GM18873 (cell line): Measurements from ENCODE around the gene SMAD7.

Source experiments
- ATAC-seq: cut with Tn5 transposase; IDR thresholded peaks from one replicate; pipeline ENCODE4 v1.9.1; 2021; ENCODE audit warnings: mild to moderate bottlenecking, moderate library complexity, moderate number of reproducible peaks; ENCODE audit not compliant: unreplicated experiment, low FRiP score

The SMAD7 gene

DNA sequence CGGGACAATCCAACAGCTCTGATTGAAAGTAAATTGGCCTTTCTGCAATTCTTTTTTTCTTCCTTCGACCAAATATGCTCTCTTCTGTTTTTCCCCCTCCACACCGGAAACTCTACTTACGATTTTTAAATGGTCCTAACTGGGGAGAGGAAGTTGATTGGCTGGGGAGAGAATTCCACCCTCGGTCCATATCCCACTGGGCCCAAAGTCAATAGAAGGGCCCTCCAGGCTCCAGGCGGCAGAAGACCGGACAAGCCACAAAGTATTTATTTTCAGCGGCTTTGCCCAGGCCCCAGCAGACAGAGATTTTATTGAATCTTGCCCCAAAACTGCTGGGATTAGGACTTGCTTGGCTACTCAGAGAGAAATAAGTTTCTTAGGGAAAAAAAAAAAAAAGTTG, 37.1 kb upstream of the SMAD7 start:
- ATAC-seq = no peak

DNA sequence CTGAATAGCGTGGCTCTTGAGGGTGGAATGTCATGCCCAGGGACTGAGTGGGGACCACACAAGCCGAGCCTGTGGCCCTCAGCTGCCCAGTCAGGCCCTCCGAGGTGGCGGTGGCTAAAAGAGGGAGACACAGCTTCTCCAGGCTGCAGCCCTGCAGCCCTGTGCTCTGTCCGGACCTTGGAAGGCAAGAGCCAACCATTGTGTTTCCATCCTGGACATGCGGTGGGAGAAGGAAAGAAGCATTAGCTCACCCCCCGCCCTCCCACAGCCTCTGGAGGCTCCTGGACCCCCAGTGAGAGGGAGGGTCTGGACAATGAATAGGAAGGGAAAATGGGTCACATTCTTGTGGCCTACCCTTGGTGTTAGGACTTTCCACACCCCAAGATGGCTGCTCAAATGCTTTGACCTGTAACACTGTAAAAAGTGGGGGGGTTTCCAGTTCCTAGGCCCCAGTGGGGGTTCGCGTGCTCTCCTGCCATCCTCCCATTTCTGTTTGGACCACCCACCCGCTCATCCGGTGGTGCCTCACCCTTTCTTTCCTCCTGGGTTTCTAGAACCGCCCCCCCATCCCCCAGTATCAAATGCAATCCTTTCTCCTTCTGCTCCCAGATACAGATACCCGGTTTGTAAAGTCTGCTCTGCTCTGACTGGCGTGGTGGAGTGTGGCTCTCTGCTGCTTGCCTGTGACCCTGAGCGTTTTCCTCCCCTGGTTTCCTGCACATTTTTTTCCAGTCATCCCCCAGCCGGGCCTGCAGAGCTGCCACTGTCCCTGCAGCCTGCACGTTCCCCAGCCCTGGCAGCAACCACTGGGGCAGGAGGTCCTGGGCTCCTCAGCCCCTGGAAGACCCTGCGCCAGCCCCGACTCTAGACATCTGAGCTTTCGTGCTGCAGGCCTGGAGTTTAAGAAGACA, 36.3 kb upstream of the SMAD7 start:
- ATAC-seq = no peak

DNA sequence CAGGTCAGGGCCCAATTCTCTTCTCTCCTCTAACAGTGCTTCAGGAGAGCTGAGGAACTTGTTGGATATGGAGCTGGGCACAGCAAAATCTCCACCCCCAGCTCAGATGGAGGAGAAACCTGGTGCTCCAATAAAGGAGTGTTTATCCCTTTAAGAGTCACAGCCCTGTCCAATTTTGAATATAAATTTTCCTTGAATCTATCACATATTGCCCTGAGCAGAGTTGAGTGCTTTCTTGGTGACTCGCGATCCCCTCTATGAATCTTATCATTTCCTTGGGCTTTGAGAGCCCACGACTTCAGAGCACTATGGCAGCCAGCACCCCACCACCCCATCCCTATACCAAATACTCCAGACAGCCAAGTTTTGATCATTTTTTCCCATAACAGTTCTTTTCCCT, 34.4 kb upstream of the SMAD7 start:
- ATAC-seq = no peak

DNA sequence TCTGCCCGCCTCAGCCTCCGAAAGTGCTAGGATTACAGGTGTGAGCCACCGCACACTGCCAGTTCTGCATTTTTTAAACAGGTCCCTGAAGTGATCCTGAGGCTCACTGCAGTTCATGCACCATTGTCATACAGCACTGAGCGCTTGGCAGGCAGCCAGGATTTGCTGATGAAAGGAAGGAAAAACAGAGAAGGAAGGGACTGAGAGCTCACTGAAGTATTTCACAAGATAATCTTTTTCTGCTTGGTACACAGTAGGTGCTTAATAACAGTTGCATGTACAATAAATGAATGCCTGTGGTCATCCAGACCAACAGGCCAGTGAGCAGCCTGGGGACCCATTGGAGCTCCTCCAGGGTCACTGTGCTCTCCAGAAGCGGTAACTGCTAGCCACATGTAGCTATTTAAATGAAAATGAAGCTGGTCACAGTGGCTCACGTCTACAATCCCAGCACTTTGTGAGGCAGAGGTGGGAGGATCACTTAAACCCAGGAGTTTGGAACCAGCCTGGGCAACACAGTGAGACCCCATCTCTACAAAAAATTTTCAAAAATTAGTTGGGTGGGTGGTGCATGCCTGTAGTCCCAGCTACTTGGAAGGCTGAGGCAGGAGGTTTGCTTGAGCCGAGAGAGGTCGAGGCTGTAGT, 33.1 kb upstream of the SMAD7 start:
- no peak for ATAC-seq

DNA sequence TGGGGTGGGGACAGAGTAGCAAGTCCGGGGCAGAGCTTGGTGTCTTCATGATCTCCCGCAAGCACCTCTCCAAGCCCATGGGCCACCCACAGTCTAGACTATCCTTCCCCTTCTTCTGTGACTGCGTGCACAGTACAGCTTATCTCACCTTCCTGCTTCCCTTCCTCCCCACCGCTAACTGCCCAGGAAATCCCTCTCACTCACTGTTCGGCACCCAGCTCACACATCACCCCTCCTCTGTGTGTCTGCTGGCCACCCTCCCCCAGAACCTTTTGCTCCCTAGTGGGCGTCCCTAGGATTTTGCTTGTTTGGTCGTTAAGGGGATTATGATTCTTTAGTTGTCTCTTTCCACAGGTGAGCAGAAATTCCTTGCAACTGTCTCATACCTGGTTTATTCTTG, 31.5 kb upstream of the SMAD7 start:
- no peak for ATAC-seq

DNA sequence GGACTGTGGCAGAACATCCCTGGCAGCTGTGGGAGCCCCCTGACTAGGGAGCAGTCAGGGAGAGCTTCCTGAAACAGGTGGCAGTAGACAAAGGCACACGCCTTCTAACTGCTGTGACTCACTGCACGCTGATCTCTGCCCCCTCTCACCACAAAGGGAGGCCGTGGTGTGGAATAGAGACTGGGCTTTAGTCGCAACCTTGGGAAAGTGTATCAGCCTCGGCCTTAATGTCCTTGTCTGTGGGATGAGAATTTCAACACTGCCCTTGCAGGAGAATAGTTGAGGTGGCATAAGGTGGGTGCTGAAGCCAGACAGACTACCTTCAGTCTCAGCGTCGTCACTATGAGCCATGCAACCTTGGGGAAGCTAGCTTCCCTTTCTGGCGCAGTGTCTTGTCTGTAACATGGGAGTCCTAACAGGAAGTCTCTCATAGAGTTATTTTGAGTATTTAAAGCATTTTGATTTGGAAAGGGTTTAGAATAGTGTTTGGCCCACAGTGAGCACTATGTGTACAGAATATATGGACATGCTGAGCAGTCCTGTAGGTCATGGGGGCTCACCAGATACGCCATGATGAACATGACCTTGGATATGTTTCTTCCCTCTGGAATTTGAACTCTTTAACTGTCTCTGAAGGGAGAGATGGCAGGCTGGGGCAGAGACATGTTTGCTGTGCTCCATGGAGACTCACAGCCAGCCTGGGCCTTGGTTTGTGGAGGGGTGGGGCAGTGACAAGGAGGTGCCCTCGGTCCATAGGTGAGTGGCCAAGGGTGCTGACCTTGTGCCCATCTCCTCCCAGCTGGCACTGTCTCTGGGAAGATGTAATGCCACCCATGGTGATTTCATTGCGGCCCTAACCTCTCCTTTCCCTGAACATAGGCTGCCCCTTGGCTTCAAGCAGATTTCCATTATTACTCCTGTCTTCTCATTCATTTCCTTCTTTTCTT, 29.5 kb upstream of the SMAD7 start:
- ATAC-seq = no peak

DNA sequence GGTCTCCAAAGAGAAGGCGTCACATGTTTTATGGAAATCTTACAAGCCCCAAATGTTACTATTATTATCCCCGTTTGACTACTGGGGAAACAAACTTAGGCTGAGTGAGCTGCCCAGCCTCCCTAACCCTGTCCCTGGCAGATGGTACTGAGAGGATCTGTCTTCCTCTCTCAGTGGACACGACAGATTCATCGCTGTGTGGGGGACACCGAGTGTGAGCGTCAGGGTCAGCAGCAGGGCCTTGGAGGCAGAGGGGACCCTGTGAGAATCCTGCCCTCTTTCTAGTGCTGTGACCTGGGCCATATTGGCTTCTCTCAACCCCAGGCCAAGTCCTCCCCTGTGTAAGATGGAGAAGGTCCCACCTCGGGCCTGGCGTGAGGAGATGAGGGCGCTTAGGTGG, 27.1 kb upstream of the SMAD7 start:
- ATAC-seq = no peak

DNA sequence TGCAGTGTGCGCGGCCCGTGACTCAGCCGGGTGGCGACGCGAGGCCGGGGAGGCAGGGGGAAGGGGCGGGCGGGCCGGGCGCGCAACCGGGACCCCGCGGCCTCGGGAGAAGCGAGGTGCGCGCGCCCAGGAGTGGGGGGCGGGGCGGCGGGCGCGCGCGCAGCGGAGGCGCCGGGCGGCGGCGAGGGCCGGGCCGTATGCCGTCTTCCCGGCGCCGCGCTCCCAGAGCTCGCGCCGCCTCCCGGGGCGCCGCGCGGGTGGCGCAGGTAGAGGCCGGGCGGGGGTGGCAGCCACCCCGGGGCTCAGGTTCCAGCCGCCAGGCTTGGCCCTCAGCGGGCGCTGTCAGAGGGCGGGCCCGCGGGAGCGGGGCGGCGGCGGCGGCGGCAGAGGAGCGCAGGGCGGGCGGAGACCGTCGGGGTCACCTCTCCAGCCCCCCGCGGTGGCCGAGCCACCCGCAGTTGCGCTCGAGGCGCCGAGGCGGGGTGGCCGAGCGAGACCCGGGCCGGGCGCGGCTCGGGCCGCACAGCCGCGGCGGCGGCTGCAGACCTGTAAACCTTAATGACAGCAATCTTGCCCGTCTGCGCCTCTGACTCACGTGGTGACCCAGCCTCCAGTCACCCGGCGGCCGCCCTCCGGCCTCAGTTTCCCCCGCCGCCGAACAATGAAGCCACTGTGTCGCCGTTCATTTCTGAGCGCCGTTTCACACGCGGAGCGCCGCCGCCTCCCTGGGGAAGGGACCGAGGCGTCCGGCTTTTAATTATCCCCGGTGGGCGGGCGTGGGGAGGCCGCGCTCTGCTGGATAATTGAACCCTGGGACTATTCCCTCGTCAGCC, 25.3 kb upstream of the SMAD7 start:
- ATAC-seq = no peak

DNA sequence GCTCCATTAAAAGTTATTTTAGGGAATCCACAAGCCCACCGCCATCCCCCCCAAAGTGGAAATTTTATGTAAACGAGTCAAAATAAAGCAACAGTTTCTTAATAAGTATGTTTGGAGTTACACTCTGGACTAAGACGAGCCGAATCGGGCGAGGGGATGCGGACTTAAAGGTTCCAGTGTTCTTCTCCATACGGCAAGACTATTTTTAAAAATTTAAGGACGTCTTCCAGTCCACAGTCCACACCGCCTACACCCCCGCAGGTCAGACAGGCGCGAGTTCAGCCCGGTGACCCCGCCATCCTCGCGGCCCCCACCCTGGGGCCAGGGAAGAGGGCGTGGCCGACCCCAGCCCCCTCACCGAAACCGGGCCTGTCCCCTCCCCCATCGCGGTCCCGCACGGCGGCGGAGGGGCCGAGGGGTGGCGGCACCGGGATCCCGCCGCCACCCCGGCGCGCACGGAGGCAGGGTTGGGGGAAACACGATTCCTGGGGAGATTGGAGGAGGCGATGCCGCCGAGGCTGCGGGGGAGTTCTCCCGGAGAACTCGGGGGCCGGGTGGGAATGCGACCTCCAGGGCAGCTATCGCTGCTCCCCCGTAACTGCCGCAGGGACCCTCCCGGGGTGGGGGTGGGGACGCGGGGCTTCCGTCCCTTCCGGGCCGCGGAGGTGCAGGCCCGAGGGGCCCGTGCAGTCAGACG, 24.5 kb upstream of the SMAD7 start:
- ATAC-seq = no peak

DNA sequence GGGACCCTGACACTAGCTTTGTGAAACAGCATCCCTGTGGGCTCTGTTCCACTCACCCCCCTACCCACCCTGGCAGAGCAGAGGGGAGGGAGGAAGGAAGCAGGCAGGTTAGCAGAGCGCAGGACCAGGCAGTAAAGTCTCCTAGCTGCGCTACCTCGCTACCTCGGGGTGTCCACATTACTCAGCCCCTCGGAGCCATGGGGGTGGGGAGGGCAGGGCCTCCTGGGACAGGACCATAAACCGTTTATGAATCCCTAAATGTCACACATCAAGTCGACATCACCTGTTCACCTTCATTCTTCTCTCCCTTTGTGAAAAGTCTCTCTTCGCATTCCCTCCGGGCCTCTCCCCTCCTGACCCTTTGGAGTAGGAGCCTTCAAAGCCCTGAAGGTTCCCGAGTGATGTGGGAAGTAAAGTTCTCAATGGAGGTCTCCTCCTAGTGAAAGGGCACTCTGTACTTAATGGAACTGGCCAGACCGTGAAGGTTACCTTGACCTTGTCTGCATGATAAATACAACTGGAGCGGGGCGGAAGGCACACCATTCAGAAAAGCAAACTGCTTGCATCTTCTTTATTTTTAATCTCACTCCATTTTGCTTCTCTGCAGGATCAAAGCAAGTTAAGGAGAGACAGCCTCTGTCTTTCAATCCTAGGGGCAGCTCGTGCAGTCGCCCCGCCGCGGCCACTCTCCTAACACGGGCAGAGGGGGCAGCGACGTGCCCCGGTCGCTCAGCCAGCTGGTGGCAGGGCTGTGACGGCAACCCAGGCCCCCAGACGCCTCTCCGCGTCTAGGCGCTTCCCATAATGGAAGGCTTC, 23.7 kb upstream of the SMAD7 start:
- no peak for ATAC-seq

DNA sequence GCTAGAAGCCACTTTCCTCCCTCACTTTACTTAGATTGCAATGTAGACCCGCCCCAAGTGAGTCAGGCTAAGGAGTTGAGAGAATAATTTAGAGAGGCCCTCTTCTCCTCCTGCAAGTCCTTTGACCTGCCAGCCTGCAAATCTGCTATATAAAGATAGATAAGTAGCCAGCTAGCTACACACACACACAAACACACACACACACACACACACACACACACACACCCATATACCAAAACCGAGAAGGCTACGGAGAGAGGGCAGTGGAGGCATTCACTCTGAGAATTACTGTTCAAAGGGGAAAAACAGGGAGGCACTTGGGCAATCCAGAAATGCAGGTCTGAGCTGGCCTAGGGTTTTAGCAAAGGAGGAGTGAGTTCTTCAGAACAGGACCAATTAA, 23.0 kb upstream of the SMAD7 start:
- ATAC-seq = no peak

DNA sequence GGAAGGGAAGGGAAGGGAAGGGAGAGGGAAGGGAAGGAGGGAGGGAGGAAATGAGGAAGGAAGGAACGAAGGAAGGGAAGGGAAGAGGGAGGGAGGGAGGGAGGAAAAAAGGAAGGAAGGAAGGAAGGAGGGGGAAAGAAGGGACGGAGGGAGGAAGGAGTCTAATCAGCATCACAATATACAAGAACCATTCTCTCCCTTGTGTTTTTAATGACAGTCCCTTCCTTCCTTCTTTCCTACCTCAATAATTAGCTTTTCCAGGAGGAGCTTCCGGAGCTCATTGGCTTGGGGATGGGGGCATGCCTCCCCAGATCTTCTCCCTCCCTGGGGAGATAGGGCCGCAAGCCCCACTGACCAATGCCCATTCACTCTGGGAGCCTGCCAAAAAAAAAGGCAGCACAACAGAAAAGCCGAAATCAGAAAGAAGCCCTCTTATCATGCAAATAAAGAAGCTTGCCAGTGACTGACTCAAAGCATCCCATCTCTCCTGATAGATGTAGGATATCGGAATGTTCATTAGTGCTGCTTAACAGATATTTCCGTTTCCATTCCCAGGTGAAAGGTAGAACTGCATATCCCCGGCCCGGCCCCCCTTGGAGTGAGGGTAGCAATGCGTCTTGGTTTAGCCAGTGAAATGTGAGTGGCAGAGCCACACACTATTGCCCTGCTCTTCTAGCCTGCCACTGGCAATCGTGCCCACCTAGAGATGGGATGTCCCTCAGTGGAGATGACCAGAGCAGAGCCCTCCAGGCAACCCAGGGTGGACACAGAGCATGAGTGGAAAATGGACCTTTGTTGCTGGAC, 17.8 kb upstream of the SMAD7 start:
- ATAC-seq = no peak

DNA sequence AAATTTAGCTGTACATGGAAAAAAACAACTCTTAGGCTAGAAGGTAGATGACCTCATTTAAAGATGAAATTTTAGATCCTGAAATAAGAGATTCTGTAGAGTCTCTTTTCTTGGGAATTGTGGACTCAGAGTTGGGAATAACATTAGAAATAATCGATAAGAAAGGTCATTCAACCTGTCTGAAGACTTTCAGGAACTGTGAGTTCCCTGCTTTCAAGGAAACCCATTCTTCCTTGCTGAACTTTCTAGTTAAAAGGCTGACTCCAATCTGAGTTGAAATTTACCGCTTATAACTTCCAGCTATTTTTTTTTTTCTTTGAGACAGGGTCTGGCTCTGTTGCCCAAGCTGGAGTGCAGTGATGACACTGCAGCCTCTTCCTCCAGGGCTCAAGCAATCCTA, 16.8 kb upstream of the SMAD7 start:
- ATAC-seq = no peak

DNA sequence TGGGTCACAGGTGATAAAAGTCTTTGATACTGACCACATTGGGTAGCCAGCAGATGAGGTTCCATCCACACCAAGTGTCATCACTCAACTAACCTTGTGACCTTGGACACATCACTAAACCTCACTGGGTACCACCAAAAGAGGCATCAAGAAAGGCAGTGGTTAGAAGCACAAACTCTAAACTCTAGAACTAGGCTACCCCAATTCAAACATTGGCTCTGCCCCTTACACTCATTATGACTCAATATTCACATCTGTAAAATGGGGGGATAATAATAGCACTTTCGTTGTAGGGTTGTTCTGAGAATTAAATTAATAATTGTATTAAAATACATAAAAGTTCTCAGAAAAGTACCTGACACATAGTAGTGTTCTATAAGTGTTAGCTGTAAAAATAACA, 15.8 kb upstream of the SMAD7 start:
- ATAC-seq = no peak

DNA sequence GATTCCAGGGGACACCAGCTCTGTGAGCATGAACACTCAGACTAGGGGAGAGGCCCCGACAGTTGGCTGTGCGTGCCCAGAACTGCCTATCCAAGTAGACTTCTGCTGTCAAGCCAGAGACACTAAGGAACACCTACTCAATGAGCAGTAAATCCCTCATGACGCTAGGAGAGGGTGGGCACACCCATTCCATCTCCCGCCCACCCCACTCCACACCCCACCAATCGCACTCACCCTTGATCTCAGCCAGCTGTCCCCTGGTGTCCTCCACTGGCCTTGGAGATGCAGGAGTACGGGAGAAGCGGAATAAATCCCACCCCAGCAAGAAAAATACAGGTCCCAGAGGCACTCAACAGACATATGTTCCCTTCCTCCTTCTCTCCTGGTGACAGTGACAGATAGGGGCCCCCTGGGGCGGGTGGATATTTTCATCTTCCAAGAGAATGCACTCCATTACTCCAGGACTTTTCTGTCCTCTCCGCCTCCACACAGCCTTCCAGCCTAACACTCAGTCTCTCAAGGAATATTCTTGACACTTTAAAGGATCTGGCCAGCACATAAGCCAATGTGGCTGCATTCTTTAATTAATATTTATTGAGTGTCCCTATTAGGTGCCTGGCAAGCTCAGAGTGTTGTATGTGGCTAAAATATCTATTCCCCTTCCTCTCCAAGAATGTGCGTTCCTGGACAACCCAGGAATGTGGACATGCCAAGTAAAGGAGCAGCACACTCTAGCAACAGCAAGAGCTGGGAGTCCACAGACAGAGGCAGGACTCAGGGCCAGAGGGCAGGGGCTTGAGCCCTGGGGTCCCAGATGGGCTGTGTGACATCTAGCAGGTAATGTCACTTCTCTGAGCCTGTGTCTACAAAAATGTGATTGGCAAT, 13.1 kb upstream of the SMAD7 start:
- no peak for ATAC-seq

DNA sequence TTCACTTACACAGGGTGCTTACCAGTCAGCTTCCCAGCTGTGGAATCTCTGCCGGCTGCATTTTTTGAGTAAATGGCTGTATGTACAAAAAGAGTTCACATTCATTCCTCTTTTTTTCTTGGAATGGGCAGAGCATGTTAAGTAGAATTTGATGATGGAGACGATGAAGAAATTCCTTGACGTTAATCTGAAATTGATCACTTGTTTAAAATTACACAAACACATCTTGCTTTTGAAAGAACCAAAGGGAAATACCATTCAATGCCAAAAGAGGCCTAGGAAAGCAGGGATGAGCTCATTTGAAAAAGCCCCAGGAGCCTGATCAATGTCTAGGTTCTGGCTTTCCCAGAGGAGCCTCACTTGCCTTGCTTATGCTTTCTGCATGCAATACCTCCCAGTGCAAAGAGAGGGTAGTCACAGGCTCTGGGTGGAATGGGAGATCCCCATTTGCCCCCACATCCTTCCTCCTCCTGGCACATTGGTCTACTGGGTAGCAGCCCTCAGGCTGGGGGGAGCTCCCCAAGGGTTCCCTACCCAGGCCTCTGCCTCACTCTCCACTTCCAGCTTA, 12.3 kb upstream of the SMAD7 start:
- ATAC-seq = no peak
